ENCODE data around the gene NDUFA11.

Gene NDUFA11

GRCh38 chr19:5895409-5895808 lies 8.2 kb downstream of the NDUFA11 start:
- DNase-seq (ENCODE audit: insufficient read length, low spot score) = no peak
- no peak for TF ChIP-seq CTCF (IDR thresholded peaks at IDR 0.05; ENCODE audit: insufficient read depth, missing control alignments)
- no peak for FAIRE-seq

- DNase-seq (ENCODE audit: insufficient read length, low spot score) (no peak), FAIRE-seq (no peak)
- TF ChIP-seq CTCF (IDR thresholded peaks at IDR 0.05; ENCODE audit: insufficient read depth, missing control alignments) = no peak
Measured at GRCh38 chr19:5894704-5895349, 8.8 kb downstream of the NDUFA11 start.

- TF ChIP-seq CTCF (IDR thresholded peaks at IDR 0.05; ENCODE audit: insufficient read depth, missing control alignments) = no peak
- DNase-seq (ENCODE audit: insufficient read length, low spot score) (no peak), FAIRE-seq (no peak)
Measured at GRCh38 chr19:5893907-5894703, 9.5 kb downstream of the NDUFA11 start.

GRCh38 chr19:5893296-5893903 lies 10.2 kb downstream of the NDUFA11 start:
- no peak for TF ChIP-seq CTCF (IDR thresholded peaks at IDR 0.05; ENCODE audit: insufficient read depth, missing control alignments)
- no peak for FAIRE-seq
- no peak for DNase-seq (ENCODE audit: insufficient read length, low spot score)

- no peak for FAIRE-seq
- DNase-seq (ENCODE audit: insufficient read length, low spot score) = no peak
- TF ChIP-seq CTCF (IDR thresholded peaks at IDR 0.05; ENCODE audit: insufficient read depth, missing control alignments) = no peak
Measured at GRCh38 chr19:5892772-5893275, 10.8 kb downstream of the NDUFA11 start.

- FAIRE-seq (no peak), DNase-seq (ENCODE audit: insufficient read length, low spot score) (no peak)
- peak; percentile 54 for TF ChIP-seq CTCF (IDR thresholded peaks at IDR 0.05; ENCODE audit: insufficient read depth, missing control alignments)
Measured at GRCh38 chr19:5891938-5892771, 11.4 kb downstream of the NDUFA11 start.
